ENCODE results near the gene MXRA7.
"Not testable (repeated sequence)": the region's sequence is repeated elsewhere in the genome, so short reads cannot be mapped to it uniquely, and the experiment has no call there.

The MXRA7 gene

GRCh38 chr17:76702941-76703637 is 7.7 kb downstream of the MXRA7 start:
- no peak overlapping the region for H3K4me3 ChIP-seq (ENCODE audit: low read length)
- no peak for DNase-seq (ENCODE audit: low read depth)
- TF ChIP-seq, protein P1, sequence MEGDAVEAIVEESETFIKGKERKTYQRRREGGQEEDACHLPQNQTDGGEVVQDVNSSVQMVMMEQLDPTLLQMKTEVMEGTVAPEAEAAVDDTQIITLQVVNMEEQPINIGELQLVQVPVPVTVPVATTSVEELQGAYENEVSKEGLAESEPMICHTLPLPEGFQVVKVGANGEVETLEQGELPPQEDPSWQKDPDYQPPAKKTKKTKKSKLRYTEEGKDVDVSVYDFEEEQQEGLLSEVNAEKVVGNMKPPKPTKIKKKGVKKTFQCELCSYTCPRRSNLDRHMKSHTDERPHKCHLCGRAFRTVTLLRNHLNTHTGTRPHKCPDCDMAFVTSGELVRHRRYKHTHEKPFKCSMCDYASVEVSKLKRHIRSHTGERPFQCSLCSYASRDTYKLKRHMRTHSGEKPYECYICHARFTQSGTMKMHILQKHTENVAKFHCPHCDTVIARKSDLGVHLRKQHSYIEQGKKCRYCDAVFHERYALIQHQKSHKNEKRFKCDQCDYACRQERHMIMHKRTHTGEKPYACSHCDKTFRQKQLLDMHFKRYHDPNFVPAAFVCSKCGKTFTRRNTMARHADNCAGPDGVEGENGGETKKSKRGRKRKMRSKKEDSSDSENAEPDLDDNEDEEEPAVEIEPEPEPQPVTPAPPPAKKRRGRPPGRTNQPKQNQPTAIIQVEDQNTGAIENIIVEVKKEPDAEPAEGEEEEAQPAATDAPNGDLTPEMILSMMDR (conservative IDR thresholded peaks at IDR 0.05; ENCODE audit: low read length): no peak

GRCh38 chr17:76702076-76702475 is 8.7 kb downstream of the MXRA7 start:
- TF ChIP-seq, protein P1 (conservative IDR thresholded peaks at IDR 0.05; ENCODE audit: low read length): no peak
- no peak overlapping the region for H3K4me3 ChIP-seq (ENCODE audit: low read length)
- DNase-seq (ENCODE audit: low read depth): no peak

GRCh38 chr17:76701471-76701967 is 9.2 kb downstream of the MXRA7 start:
- TF ChIP-seq, protein P1 (conservative IDR thresholded peaks at IDR 0.05; ENCODE audit: low read length): no peak
- peak overlapping the region; percentile 53; the same call in 1 of the 2 replicates for H3K4me3 ChIP-seq (ENCODE audit: low read length)
- DNase-seq (ENCODE audit: low read depth): no peak

DNA sequence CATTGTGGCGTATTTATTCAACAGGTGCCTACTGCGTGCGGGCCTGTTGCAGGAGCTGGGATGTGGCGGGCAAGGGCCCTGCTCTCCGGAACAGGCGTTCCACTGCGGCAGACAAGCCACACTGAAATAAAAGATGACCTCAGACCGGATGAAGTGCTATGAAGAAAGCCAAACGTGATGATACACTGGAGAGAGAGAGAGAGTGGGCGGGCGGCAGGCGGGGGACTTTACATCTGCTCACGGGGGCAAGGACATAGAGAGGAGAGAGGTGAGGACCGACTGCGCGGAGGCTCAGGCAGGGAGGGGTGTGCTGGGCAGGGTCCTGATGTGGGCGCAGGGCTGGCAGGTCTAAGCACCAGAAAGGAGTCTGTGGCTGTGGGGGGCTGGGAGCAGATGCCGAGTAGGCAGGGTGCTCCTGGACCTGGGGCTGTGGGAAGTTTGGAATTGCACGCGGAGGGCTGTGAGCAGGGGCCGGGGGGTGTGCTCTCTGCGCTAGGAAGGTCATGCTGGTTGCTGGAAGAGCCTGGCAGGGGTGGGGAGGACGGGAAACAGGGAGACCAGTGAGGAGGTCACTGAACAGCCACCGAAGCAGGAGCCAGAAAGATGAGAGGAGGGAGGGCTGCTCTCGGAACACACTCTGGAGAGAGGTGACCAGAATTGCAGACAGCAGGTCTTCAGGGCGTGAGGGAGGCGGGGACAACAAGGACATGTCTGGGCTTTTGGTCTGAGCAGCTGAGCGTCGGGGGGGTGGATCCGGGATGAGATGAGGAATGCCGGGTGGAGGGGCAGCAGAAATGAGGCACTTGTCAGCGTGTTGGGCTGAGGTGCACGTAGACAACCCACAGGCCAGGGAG is 9.9 kb downstream of the MXRA7 start:
- peak; percentile 89 for DNase-seq (ENCODE audit: low read depth)
- TF ChIP-seq, protein P1 (conservative IDR thresholded peaks at IDR 0.05; ENCODE audit: low read length): no peak
- H3K4me3 ChIP-seq (ENCODE audit: low read length): peak overlapping the region; percentile 53

DNA sequence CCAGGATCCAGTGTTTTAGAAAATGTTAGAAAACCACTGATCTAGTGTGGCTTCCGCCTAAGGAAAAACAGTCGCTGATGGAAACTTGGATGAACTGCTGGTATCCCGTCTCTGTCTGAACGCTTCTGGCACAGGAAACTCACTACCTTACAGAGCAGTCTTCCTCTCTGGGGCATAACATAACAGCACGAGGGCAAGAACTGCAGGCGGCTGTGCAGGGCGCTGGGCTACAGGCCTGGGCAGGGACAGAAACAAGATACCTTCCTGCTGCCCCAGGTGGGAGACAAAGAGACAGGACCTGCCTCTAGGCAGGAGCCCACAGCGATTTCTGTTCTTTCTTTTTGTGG is 10.5 kb downstream of the MXRA7 start:
- H3K4me3 ChIP-seq (ENCODE audit: low read length): peak overlapping the region; percentile 41
- DNase-seq (ENCODE audit: low read depth): no peak
- TF ChIP-seq, protein P1 (conservative IDR thresholded peaks at IDR 0.05; ENCODE audit: low read length): no peak

- DNase-seq (ENCODE audit: low read depth); H3K4me3 ChIP-seq (ENCODE audit: low read length): not testable (repeated sequence)
Observed at GRCh38 chr17:76698466-76698977, 12.2 kb downstream of the MXRA7 start.

DNA sequence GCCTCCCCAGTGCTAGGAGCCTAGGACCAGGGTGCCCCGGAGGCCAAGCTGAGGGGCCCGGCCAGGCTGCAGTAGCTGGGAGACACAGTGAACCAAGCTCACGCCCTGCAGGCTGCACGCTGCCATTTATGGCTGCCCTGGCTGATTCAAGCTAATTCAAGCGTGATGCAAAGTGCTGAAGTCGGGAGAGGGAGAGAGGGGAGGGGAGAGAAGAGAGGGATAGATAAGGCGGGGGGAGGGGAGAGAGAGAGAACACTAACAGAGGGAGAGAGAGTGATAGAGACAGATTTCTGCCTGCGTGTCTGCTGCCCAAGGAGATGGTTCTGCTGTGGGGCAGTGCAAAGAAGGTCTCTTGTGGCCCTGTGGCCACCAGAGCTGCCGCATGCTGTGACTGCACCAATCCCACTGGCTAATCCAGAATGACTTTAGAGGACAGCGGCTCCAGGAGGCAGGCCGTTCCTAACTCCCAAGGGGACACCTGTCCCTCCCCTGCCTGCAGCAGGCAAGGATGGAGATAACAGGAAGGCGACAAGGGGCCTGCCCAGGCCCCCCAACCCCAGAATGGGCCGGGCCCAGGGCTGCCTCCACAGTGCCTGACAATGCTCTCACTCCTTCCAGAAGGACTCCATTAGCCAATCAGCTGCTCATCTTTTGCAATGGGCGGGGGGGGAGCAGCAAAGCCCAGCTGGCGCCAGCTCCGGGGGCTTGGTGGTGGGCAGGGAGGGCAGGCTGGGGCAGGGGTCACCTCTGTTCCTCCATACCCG is 12.9 kb downstream of the MXRA7 start:
- TF ChIP-seq, protein P1 (conservative IDR thresholded peaks at IDR 0.05; ENCODE audit: low read length): no peak
- no peak overlapping the region for H3K4me3 ChIP-seq (ENCODE audit: low read length)
- DNase-seq (ENCODE audit: low read depth): no peak
